Erythroblast (primary cell): ENCODE data around the gene ARMC9.

Experiments
- GATA1 ChIP-seq: IDR thresholded peaks from 2 replicates; pipeline ENCODE4 v1.6.1; 2011; ENCODE audit warnings: low read depth, mild to moderate bottlenecking, control low read depth, low read length, moderate library complexity
- POLR2A ChIP-seq: IDR thresholded peaks from 2 replicates; pipeline ENCODE4 v1.6.1; 2011; ENCODE audit warnings: mild to moderate bottlenecking, low read length

GRCh38 chr2:231168460-231169139 lies 29.8 kb upstream of the ARMC9 start:
- TF ChIP-seq POLR2A (no peak), GATA1 (no peak)
